Retina (tissue), 1 donor: ENCODE data around the gene CCDC107.

Experiments
- DNase-seq: peaks from one replicate; pipeline ENCODE4 v3.0.0-alpha.2; 2016

Gene CCDC107

DNA sequence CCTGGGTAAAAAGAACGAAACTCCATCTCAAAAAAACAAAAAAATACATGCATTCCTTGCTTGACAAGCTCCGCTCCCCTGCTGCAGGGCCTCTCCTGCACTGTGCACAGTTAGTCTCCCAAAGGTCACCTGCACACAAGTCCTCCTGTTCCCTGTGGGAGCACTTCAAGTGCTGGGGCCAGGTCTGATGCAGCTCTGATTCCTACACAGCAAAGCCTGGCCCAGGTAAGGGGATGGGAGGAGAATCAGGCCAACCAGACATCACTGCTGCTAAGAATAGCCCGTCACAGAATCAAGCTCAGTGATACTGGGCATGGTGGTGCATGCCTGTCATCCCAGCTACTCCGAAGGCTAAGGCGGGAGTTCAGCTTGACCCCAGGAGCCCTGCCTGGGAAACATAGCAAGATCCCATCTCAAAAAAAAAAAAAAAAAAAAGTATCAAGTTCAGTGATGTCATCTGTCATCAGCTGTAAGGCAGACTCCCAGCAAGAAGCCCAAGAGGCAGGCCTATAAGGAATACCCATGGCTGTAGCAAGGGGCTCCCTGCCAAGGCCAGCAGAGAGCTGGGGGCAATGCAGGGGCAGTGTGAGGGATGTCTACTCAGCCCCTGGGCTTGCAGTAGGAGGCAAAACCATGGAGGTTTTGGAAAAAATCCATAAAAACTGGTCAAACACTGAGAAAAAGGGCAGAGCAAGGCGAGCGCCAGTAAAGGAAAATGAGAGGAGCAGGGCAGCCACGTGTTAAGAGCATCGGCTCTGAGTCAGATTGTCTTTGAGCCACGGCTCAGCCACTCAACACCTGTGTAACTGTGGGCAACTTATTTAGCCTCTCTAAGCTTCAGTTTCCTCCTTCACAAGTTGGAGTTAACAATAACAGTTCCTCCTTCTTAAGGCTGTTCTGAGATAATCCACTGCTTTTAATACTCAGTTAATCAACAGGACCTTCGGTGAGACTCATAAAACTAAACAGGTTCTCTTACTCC, 28.4 kb downstream of the CCDC107 start:
- no peak for DNase-seq

- DNase-seq = no peak
Measured at GRCh38 chr9:35687306-35687705, 29.2 kb downstream of the CCDC107 start.

GRCh38 chr9:35687972-35688557, 30.0 kb downstream of the CCDC107 start:
- DNase-seq = no peak

- DNase-seq = no peak
Measured at GRCh38 chr9:35688558-35689541, 30.8 kb downstream of the CCDC107 start.

- peak; percentile 67 for DNase-seq
Measured at GRCh38 chr9:35689542-35690293, 31.6 kb downstream of the CCDC107 start, which contains the start of gene TPM2. TPM2 (minus strand) TSS chr9:35689925; CDS start chr9:35689817, 108 bp downstream.

DNA sequence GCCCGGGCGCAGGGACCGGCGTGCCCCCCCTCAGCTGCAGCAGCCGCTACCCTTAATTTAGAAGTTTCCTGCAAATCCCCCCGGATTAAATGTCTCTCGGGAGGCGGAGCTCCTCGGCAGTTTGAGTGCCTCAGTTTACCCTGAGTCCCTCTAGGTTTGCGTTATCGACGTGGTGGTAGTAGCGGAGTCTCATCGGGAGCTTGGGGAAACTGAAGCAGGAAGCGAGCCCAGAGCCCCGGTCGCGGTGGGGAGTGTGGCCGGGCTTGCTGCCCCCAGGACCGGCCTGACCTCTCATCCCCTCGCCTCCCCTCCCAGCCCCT, 32.2 kb downstream of the CCDC107 start:
- DNase-seq = peak; percentile 57

GRCh38 chr9:35690614-35691333, 32.7 kb downstream of the CCDC107 start:
- DNase-seq = peak; percentile 44

- no peak for DNase-seq
Measured at GRCh38 chr9:35691334-35691650, 33.2 kb downstream of the CCDC107 start.

DNA sequence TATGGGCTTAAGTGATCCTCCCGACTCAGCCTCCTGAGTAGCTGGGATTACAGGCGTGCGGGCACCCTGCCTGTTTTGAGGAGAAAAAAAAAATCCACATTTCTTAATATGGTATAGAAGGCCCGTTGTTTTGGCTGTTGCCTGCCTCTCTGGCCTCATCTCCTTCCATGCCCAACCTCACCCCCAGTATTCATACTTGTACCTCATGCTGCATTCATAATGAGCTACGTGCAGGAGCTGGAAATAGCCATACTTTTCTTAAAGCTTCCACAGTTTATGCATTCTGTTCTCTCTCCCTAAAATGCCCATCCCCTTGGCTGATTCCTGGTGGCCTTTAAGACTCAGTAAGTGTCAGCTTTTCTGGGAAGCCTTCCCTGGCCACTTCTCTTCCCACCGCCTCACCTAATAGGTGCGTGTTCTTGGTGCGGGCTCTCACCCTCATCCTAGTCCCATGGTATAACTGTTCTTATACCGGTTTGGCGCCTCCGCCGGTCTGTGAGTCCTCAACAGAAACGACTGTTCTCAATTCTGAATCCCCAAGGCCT, 33.7 kb downstream of the CCDC107 start:
- no peak for DNase-seq

- no peak for DNase-seq
Measured at GRCh38 chr9:35695943-35696401, 37.9 kb downstream of the CCDC107 start.

DNA sequence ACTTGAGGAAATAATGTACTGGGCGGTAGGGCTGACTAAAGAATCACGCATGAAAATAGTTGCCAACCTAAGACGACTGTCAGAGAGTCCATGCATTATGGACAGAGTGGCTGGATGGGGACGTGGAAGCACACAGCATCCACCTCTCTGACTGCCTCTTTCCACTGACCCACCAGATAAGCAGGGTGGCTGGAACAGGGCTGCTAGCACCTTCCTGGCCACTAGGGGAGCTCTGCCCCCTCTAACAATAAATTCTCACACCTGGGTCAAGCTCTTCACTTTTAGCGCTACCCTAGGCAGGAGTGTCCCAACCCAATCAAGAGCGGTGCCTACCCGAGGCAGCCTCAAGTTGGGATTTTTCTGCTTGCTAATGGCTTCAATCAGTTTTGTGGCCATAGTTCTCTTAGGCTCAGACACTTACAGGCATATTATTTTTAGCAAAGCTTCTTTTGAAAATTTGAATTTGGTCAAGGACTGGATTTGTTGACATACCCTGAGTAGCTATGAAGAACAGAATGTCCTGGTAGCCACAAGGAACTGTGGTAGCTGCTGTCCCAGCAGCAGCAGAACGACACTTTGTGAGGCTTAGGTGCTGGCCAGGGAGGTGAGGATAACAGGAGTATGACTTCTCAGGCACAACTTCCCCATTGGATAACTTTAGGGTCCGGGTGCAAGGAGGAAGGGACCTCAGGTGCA, 38.6 kb downstream of the CCDC107 start:
- peak; percentile 62 for DNase-seq

GRCh38 chr9:35697486-35697885, 39.4 kb downstream of the CCDC107 start:
- DNase-seq = no peak

DNA sequence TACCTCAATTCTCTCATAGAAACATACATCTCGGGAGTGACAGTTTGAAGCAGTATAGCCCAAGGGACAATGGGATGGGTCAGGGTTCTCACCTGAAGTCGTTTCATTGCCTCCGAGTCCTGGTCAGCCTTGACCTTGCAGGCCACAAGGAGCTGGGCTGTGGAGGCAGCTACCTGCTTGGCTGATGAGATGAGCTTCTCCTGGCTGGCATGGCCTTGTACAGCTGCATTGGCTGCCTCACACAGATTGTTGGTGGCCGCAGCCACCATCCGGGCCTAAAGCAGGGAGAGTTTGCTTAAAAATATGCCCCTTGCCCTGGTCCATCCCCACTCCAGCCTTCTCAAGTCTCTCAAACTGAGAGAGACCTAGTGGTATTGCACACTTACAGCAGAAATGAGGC, 40.1 kb downstream of the CCDC107 start:
- no peak for DNase-seq

- DNase-seq = no peak
Measured at GRCh38 chr9:35700031-35700430, 41.9 kb downstream of the CCDC107 start.

DNA sequence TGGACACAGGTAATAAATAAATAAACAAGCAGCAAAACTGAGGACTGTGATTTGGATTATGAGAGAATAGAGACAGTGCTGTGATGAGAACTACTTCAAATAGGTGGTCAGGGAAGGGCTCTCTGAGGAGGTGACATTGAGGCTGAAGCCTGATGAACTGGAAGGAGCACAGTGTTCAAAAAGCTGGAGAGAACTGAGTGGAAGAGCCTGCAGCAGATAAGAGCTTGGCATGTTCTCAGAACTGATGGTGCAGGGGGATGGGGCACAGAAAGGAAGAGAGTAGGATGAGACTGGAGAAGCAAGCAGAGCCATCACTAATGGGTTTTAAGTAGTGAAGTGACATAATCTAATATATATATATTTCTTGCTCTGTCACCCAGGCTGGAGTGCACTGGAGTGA, 42.9 kb downstream of the CCDC107 start:
- DNase-seq = no peak

DNA sequence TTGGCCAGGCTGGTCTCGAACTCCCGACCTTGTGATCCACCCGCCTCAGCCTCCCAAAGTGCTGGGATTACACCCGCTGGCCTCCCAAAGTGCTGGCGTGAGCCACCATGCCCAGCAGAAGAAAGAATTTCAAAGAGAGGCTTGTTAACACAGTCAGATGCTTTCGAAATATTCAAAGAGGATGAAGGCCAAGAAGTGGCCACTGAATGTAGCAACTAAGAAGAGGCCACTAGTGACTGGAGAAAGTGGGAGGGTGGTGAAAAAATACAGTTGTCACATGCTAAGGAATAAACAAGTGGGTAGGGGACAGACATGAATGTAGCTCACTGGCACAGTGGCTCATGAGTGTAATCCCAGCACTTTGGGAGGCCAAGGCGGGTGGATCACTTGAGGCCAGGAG, 44.6 kb downstream of the CCDC107 start:
- DNase-seq = no peak

DNA sequence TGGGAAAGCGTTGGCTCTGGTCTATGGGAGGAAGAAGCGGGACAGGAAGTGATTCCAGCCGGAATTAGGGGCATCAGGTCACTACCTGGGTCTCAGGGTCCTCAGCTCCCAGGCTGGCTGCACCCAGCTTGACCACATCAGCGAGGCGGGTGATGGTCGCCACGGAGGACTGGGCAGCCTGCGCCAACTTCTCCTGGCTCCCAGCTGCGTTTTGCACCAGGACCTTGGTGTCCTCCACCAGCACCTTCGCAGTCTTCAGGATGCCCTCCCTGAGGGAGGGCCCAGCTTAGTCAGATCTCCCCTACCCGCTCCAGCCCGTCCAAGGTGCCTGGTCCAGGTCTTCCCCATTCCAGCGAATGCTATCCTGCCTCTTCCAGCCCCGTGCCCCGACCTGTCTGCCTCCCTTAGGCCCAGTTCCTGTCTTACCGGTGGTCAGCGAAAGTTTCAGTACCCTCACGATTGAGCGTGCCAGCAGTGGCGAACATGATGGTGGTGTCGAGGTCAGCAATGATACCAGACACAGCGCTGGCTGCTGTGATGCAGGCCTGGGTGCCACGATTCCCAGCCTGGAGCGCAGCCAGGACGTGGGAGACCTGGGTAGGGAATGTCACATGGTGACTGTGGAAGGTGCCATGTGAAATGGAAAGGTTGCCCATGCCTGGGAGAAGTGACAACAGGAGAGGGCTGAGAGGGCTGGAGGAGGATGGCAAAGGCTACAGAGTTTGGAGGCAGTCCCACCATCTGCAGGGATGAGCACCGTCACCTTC, 46.0 kb downstream of the CCDC107 start:
- DNase-seq = no peak

DNA sequence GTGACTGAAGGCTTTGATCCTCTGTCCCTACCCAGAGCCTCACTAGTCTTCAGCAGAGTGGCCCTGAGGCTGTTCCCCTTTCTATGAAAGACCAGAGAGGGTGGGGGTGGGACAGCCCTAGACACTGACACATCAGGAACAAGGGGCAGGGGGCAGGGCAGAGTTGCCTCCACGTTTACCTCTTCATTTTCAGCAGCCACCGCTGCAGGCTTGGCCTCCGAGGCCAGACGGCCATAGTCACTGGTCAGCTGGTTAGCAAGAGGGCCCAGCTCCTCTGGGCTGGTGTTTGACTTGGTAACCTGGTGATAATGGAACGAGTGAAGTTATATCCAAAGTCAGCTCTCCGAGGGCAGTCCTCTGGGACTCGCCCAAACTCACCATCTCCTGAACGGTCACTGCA, 47.3 kb downstream of the CCDC107 start:
- DNase-seq = no peak

DNA sequence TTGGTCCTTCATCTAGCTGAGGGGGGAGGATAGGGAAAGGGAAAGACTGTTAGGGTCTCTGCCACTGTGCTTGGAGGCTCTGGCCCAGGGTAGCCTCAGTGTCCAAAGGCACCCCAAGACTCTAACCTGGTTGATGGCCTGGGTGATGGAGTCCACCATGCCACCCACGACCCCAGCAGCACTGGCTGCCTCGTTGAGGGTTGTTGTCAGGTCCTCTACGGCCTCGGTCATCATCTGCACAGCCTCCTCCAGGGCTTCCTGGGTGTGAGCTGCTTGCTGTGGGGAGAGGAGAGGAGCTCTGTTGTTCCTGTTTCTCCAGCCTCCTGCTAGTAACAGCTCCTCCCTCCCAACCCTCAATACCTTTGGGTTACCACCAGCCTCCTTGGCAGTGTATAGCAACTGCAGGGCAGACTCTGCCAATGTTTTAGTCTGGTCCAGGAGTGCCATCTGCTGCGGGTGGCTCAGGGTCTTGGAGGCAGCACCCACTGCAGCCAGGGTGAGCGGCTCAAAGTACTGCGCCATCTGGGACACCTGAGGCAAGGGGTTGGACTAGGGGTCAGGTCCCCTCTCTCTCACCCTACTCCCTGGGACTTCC, 47.8 kb downstream of the CCDC107 start:
- DNase-seq = no peak

- DNase-seq = no peak
Measured at GRCh38 chr9:35706951-35707350, 48.9 kb downstream of the CCDC107 start.
